Measurements from ENCODE around the gene FOXP1. TPM values are rescaled to one million over a fixed set of nuclear protein-coding genes. Genes with fewer than 3 reads are reported as not detected.

Gene FOXP1
- total and polyA plus RNA-seq, 3 experiments from 2014 or later = 142 to 185 (median 147) TPM

DNA sequence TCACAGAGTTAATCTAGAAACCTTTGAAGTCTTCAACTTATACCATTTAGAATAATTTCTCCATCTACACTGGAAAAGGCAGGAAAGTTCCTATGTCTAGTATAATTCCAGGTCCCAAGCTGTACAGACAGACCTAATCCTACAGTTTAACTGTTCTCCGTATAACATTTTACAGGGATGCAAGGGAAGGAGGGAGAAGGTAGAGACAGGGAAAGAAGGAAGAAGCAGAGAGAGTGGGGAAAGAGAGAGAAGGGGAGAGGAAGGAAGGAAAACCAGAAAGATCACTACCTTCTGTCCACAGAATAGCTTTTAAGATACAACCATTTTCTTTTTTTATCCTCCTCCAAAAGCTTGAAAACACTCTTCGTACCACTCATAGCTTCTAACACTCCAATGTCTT lies 185.8 kb downstream of the FOXP1 start:
- no peak for DNase-seq
- peak overlapping the region; percentile 23 for H3K4me3 ChIP-seq (ENCODE audit: low read length)
- no peaks in the 10 kb centered on the region for H3K36me3 ChIP-seq (ENCODE audit: insufficient read depth, low read length)
- CTCF ChIA-PET = interaction anchor here (0.6 to 1.5 kb wide), 3 partner anchors 20 to 1607 kb away, joined by 3 read pairs; no protein-coding TSS in a partner anchor
- Mint-ChIP-seq H3K9me3 (no peaks in the 10 kb centered on the region), H3K27ac (peak overlapping the region in 7 of 8 donors; percentile 2 to 91 (median 51)), H3K27me3 (no peaks in the 10 kb centered on the region), H3K4me1 (peaks cover 54 to 86% (median 78%) of the 10 kb centered on the region in 3 donors), H3K36me3 (peaks cover 0 to 19% (median 5%) of the 10 kb centered on the region in 3 donors), H3K4me3 (peak overlapping the region in 6 of 7 donors; percentile 2 to 69 (median 26))
- no peaks in the 10 kb centered on the region for H3K9me3 ChIP-seq (ENCODE audit: low read length)
- H3K4me1 ChIP-seq (ENCODE audit: insufficient read depth, low read length) = peaks cover 81% of the 10 kb centered on the region
- H3K27ac ChIP-seq (ENCODE audit: low read depth, low read length) = no peak overlapping the region
- no peaks in the 10 kb centered on the region for H3K27me3 ChIP-seq (ENCODE audit: insufficient read depth, low read length, poor library complexity, severe bottlenecking)
- POLR2A ChIA-PET = no interaction called here

DNA sequence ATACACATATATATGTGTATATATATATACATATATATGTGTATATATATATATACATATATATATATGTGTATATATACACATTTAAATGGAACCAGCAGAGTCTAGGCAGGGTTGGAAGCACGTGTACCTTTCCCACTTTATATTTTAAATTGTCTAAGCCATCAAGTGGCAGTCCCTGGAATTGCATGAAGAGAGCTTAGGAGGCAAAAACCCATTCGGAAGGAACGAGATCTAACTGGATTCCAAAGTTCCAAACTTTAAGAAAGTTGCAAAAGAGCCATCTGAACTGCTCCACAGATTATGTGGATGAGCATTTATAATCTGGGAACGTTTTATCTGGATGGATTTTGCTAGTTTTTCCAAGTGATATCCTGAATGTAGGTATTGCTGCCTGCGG lies 186.5 kb downstream of the FOXP1 start:
- Mint-ChIP-seq H3K4me1 (peaks cover 57 to 86% (median 79%) of the 10 kb centered on the region in 3 donors), H3K9me3 (no peaks in the 10 kb centered on the region), H3K4me3 (peak overlapping the region in 1 of 7 donors; percentile 15), H3K36me3 (peaks cover 0 to 19% (median 5%) of the 10 kb centered on the region in 3 donors), H3K27me3 (no peaks in the 10 kb centered on the region), H3K27ac (peak overlapping the region in 2 of 8 donors; percentile 84 to 91)
- no peaks in the 10 kb centered on the region for H3K27me3 ChIP-seq (ENCODE audit: insufficient read depth, low read length, poor library complexity, severe bottlenecking)
- ChIA-PET POLR2A (interaction anchor here (0.5 kb wide), 1 partner anchor 10 kb away, joined by 3 read pairs; no protein-coding TSS in a partner anchor), CTCF (interaction anchor here (0.6 to 1.7 kb wide), 4 partner anchors 20 to 1608 kb away, joined by 3 to 4 read pairs (median 3); no protein-coding TSS in a partner anchor)
- H3K27ac ChIP-seq (ENCODE audit: low read depth, low read length) = no peak overlapping the region
- H3K4me1 ChIP-seq (ENCODE audit: insufficient read depth, low read length) = peaks cover 83% of the 10 kb centered on the region
- H3K36me3 ChIP-seq (ENCODE audit: insufficient read depth, low read length) = no peaks in the 10 kb centered on the region
- H3K4me3 ChIP-seq (ENCODE audit: low read length) = peak overlapping the region; percentile 23
- no peak for DNase-seq
- H3K9me3 ChIP-seq (ENCODE audit: low read length) = no peaks in the 10 kb centered on the region

DNA sequence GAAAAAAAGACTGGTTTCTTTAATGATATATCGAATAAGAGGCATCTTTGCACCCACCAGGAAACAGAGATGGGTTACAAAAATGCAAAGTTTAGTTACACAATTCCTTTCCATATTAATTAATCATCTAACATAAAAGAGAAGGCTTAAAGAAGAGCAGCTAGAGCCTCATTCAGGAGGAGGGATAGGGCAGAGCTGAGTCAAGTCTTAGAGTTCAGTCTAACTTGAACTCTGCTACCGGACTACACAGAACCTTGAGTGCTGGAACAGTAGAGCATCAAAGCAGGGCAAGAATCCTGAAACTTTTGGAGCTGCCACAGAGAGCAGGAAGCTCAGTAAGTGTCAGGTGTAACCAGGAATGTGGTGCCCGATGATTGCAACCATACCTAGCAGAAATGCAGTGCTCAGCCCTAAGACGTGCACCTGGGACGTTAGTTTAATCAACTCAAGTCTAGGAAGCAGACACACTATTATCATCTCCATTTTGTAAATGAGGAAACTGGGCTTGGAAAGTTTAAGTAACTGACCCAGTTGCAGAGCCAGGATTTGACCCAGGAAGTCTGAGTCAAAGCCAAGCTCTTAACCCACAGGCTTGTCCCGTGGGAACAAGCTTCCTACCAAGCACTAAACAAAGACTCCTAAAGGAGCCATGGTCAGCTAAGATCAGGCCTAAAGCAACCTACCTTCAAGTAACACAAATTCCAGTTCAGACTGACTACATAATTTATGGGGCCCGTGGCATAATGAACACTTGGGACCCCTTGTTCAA lies 187.4 kb downstream of the FOXP1 start:
- CTCF ChIA-PET = interaction anchor here (0.8 to 1.7 kb wide), 2 partner anchors 10 to 60 kb away, joined by 3 to 4 read pairs; no protein-coding TSS in a partner anchor
- peaks cover 0 to 17% (median 7%) of the 10 kb centered on the region in 3 donors for H3K36me3 Mint-ChIP-seq
- no peak overlapping the region for H3K27ac ChIP-seq (ENCODE audit: low read depth, low read length)
- no peaks in the 10 kb centered on the region for H3K9me3 Mint-ChIP-seq
- H3K4me3 ChIP-seq (ENCODE audit: low read length) = no peak overlapping the region
- POLR2A ChIA-PET = no interaction called here
- H3K27me3 Mint-ChIP-seq = no peaks in the 10 kb centered on the region
- H3K36me3 ChIP-seq (ENCODE audit: insufficient read depth, low read length) = no peaks in the 10 kb centered on the region
- H3K27me3 ChIP-seq (ENCODE audit: insufficient read depth, low read length, poor library complexity, severe bottlenecking) = no peaks in the 10 kb centered on the region
- H3K4me1 Mint-ChIP-seq = peaks cover 62 to 86% (median 86%) of the 10 kb centered on the region in 3 donors
- no peak for DNase-seq
- peaks cover 83% of the 10 kb centered on the region for H3K4me1 ChIP-seq (ENCODE audit: insufficient read depth, low read length)
- H3K4me3 Mint-ChIP-seq = peak overlapping the region in 1 of 7 donors; percentile 37
- H3K27ac Mint-ChIP-seq = peak overlapping the region in 2 of 8 donors; percentile 40 to 41
- no peaks in the 10 kb centered on the region for H3K9me3 ChIP-seq (ENCODE audit: low read length)

DNA sequence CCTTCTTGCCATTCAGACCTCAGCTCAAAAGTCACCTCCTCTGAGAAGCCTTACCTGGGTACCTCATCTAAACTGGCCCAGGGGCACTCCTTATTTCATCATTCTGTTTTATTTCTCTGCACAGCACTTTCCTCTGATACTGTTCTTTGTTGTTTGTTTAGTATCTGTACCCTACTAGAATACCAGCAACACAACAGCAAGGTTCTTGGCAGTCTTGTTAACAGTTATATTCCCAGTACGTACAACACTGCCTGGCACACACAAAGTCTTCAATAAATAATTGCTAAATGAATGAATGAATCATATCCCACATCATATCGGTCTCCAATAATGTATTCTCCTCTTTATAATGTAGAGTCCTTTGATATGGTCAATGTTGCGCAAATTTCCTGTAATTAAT lies 188.1 kb downstream of the FOXP1 start:
- Histone ChIP-seq H3K27ac (ENCODE audit: low read depth, low read length) (no peak overlapping the region), H3K9me3 (ENCODE audit: low read length) (no peaks in the 10 kb centered on the region), H3K36me3 (ENCODE audit: insufficient read depth, low read length) (no peaks in the 10 kb centered on the region), H3K27me3 (ENCODE audit: insufficient read depth, low read length, poor library complexity, severe bottlenecking) (no peaks in the 10 kb centered on the region), H3K4me3 (ENCODE audit: low read length) (no peak overlapping the region), H3K4me1 (ENCODE audit: insufficient read depth, low read length) (peaks cover 83% of the 10 kb centered on the region)
- Mint-ChIP-seq H3K27ac (peak overlapping the region in 4 of 8 donors; percentile 18 to 52 (median 28)), H3K4me3 (no peak overlapping the region), H3K4me1 (peaks cover 62 to 86% (median 86%) of the 10 kb centered on the region in 3 donors), H3K36me3 (peaks cover 0 to 13% (median 10%) of the 10 kb centered on the region in 3 donors), H3K9me3 (no peaks in the 10 kb centered on the region), H3K27me3 (no peaks in the 10 kb centered on the region)
- ChIA-PET CTCF (interaction anchor here (0.8 to 1.7 kb wide), 3 partner anchors 11 to 61 kb away, joined by 3 to 4 read pairs (median 3); no protein-coding TSS in a partner anchor), POLR2A (no interaction called here)
- no peak for DNase-seq

DNA sequence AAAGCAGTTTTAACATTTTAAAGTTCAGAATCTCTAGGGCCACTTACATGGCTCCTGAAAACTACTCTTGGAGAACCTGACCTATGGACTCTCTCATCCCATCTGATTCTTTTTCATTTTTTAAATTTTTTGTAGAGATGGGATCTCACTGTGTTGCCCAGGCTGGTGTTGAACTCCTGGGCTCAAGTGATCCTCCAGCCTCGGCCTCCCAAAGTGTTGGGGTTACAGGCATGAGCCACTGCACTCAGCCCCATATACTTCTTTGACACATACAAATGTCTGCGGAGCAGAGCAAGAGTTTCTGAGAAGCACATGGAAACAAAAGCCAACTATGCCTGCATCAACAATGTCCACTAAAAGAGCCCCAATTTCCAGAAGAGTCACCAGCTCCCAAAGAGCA lies 189.8 kb downstream of the FOXP1 start:
- Histone ChIP-seq H3K27ac (ENCODE audit: low read depth, low read length) (no peak overlapping the region), H3K9me3 (ENCODE audit: low read length) (no peaks in the 10 kb centered on the region), H3K4me3 (ENCODE audit: low read length) (no peak overlapping the region), H3K27me3 (ENCODE audit: insufficient read depth, low read length, poor library complexity, severe bottlenecking) (no peaks in the 10 kb centered on the region), H3K36me3 (ENCODE audit: insufficient read depth, low read length) (no peaks in the 10 kb centered on the region), H3K4me1 (ENCODE audit: insufficient read depth, low read length) (peaks cover 83% of the 10 kb centered on the region)
- Mint-ChIP-seq H3K4me1 (peaks cover 61 to 82% (median 82%) of the 10 kb centered on the region in 3 donors), H3K27ac (peak overlapping the region in 1 of 8 donors; percentile 13), H3K4me3 (peak overlapping the region in 1 of 7 donors; percentile 5), H3K9me3 (no peaks in the 10 kb centered on the region), H3K27me3 (no peaks in the 10 kb centered on the region), H3K36me3 (peaks cover 0 to 12% (median 10%) of the 10 kb centered on the region in 3 donors)
- ChIA-PET POLR2A (no interaction called here), CTCF (no interaction called here)
- DNase-seq = no peak

DNA sequence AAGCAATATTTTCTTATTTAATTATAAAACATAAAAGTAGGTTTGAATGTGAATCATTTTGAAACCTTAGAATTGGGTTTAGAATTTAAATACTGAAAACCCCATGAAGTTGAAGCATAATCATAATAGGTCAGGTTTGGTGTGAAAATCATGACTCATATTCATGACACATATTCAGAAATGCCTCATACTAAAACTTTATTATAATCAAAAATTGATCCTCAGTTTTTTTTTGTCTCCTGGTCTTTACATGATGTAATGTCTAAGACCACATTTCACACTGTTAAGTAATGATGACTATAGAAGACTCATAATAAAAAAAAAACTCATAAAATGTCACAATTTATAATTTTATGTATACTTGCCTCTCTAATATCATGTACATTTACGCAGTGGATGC lies 190.4 kb downstream of the FOXP1 start:
- peaks cover 59 to 82% (median 81%) of the 10 kb centered on the region in 3 donors for H3K4me1 Mint-ChIP-seq
- H3K27ac Mint-ChIP-seq = peak overlapping the region in 1 of 8 donors; percentile 17
- H3K9me3 ChIP-seq (ENCODE audit: low read length) = no peaks in the 10 kb centered on the region

DNA sequence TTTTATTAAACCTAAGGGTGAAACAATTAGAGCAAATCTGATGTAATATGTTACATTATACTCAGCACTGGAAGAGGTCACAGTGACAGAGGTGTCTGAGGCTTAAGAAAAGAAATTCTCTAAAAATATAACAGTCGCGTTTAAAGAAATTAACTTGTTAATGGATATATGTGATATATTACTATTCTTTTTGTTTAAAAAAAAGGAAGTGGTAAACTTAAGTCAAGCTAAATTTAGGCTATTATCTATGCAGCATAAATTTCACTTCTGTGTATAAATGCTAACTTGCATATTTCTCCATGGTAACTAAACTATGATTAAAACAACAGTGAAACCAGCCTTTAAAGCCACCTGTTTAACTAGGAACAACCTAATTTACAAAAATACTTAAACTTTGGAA lies 191.3 kb downstream of the FOXP1 start:
- peak overlapping the region in 2 of 7 donors; percentile 46 to 49 for H3K4me3 Mint-ChIP-seq
- Histone ChIP-seq H3K9me3 (ENCODE audit: low read length) (no peaks in the 10 kb centered on the region), H3K36me3 (ENCODE audit: insufficient read depth, low read length) (no peaks in the 10 kb centered on the region), H3K27me3 (ENCODE audit: insufficient read depth, low read length, poor library complexity, severe bottlenecking) (no peaks in the 10 kb centered on the region), H3K27ac (ENCODE audit: low read depth, low read length) (no peak overlapping the region), H3K4me1 (ENCODE audit: insufficient read depth, low read length) (peaks cover 78% of the 10 kb centered on the region), H3K4me3 (ENCODE audit: low read length) (no peak overlapping the region)
- no peaks in the 10 kb centered on the region for H3K9me3 Mint-ChIP-seq
- ChIA-PET POLR2A (no interaction called here), CTCF (no interaction called here)
- H3K4me1 Mint-ChIP-seq = peaks cover 53 to 80% (median 77%) of the 10 kb centered on the region in 3 donors
- no peaks in the 10 kb centered on the region for H3K27me3 Mint-ChIP-seq
- H3K27ac Mint-ChIP-seq = peak overlapping the region in 5 of 8 donors; percentile 48 to 87 (median 79)
- H3K36me3 Mint-ChIP-seq = peaks cover 0 to 15% (median 10%) of the 10 kb centered on the region in 3 donors
- peak in 2 of 5 donors; percentile 25 to 38 for DNase-seq

More for the DNA sequence above, 190.4 kb downstream of the FOXP1 start:
- Histone ChIP-seq H3K27ac (ENCODE audit: low read depth, low read length) (no peak overlapping the region), H3K27me3 (ENCODE audit: insufficient read depth, low read length, poor library complexity, severe bottlenecking) (no peaks in the 10 kb centered on the region), H3K4me1 (ENCODE audit: insufficient read depth, low read length) (peaks cover 81% of the 10 kb centered on the region), H3K4me3 (ENCODE audit: low read length) (no peak overlapping the region), H3K36me3 (ENCODE audit: insufficient read depth, low read length) (no peaks in the 10 kb centered on the region)
- ChIA-PET POLR2A (no interaction called here), CTCF (no interaction called here)
- Mint-ChIP-seq H3K27me3 (no peaks in the 10 kb centered on the region), H3K9me3 (no peaks in the 10 kb centered on the region), H3K4me3 (no peak overlapping the region), H3K36me3 (peaks cover 0 to 15% (median 10%) of the 10 kb centered on the region in 3 donors)
- peak in 1 of 5 donors; percentile 26 for DNase-seq

DNA sequence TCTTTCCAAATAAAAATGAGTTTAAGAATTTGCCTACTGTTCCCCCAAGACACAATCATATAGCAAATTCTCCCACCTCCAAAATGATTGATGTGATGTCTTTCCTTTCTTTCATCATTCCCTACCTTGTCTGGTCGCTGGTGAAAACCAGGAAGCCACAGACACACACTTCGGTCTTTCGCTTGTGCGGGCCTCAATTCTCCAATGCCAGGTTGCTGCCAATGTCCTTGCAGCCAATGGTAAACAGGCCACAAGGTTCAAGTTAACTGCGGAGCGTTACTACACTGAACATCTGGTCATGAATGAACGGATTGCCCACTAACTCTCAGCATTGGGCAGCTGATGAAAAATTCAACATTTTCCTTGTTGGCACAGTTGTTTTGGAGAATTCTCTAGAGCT lies 192.2 kb downstream of the FOXP1 start:
- H3K36me3 Mint-ChIP-seq = peaks cover 0 to 15% (median 10%) of the 10 kb centered on the region in 3 donors
- Histone ChIP-seq H3K4me1 (ENCODE audit: insufficient read depth, low read length) (peaks cover 77% of the 10 kb centered on the region), H3K27me3 (ENCODE audit: insufficient read depth, low read length, poor library complexity, severe bottlenecking) (no peaks in the 10 kb centered on the region), H3K9me3 (ENCODE audit: low read length) (no peaks in the 10 kb centered on the region), H3K36me3 (ENCODE audit: insufficient read depth, low read length) (no peaks in the 10 kb centered on the region), H3K4me3 (ENCODE audit: low read length) (peak overlapping the region; percentile 5), H3K27ac (ENCODE audit: low read depth, low read length) (no peak overlapping the region)
- H3K4me3 Mint-ChIP-seq = peak overlapping the region in 5 of 7 donors; percentile 2 to 58 (median 52)
- DNase-seq = no peak
- peak overlapping the region in 5 of 8 donors; percentile 32 to 67 (median 37) for H3K27ac Mint-ChIP-seq
- ChIA-PET CTCF (no interaction called here), POLR2A (no interaction called here)
- H3K9me3 Mint-ChIP-seq = no peaks in the 10 kb centered on the region
- peaks cover 54 to 79% (median 73%) of the 10 kb centered on the region in 3 donors for H3K4me1 Mint-ChIP-seq
- no peaks in the 10 kb centered on the region for H3K27me3 Mint-ChIP-seq

All from CD8-positive, alpha-beta memory T cell (primary cell).